HepG2 (cell line): ENCODE measurements around the gene DLX1. TPM values are rescaled to one million over a fixed set of nuclear protein-coding genes. Genes with fewer than 3 reads are reported as not detected.

Experiments used
- DPF2 ChIP-seq: sonication (generic); formaldehyde crosslinking; IDR thresholded peaks from 2 replicates; pipeline ENCODE4 v1.4.0; 2020; ENCODE audit warnings: mild to moderate bottlenecking, low read depth, missing genetic modification reagents, borderline replicate concordance
- LCORL ChIP-seq, 2 experiments: fragments of 450-650 bp in 1 of 2; sonication (generic) in 1 of 2; formaldehyde crosslinking in 1 of 2; IDR thresholded peaks; 2 replicates each; pipeline versions ENCODE4 v1.5.0 to v1.6.1; 2017 to 2020; ENCODE audit warnings: antibody characterized with exemption in 1 of 2, missing genetic modification reagents in 1 of 2
- MEF2D ChIP-seq: sonication (generic); formaldehyde crosslinking; IDR thresholded peaks from 2 replicates; pipeline ENCODE4 v1.5.1; 2020; ENCODE audit warnings: mild to moderate bottlenecking, missing genetic modification reagents
- PITX1 ChIP-seq: sonication (generic); formaldehyde crosslinking; IDR thresholded peaks from 2 replicates; pipeline ENCODE4 v1.5.1; 2020; ENCODE audit warnings: mild to moderate bottlenecking, missing genetic modification reagents
- SRSF1 ChIP-seq: fragments of 200-400 bp; formaldehyde crosslinking; optimal IDR thresholded peaks from 2 replicates; pipeline ENCODE3; 2017; ENCODE audit warnings: mild to moderate bottlenecking, low read depth, low read length, moderate library complexity
- SUZ12 ChIP-seq: fragments of 150-350 bp; IDR thresholded peaks from 2 replicates; pipeline ENCODE4 v1.6.1; 2014; ENCODE audit warnings: low read depth, low read length
- TEAD3 ChIP-seq: optimal IDR thresholded peaks from 2 replicates; pipeline ENCODE3; 2016; ENCODE audit warnings: borderline replicate concordance
- ZMYM2 ChIP-seq: sonication (generic); formaldehyde crosslinking; IDR thresholded peaks from 2 replicates; pipeline ENCODE4 v1.8.0; 2022; ENCODE audit warnings: mild to moderate bottlenecking, missing genetic modification reagents
- ZNF232 ChIP-seq: sonication (generic); formaldehyde crosslinking; IDR thresholded peaks from 2 replicates; pipeline ENCODE4 v1.4.0; 2020; ENCODE audit warnings: missing genetic modification reagents, borderline replicate concordance
- ZNF264 ChIP-seq: sonication (generic); formaldehyde crosslinking; IDR thresholded peaks from 2 replicates; pipeline ENCODE4 v1.4.0; 2020; ENCODE audit warnings: missing genetic modification reagents
- ZNF577 ChIP-seq: sonication (generic); formaldehyde crosslinking; IDR thresholded peaks from 2 replicates; pipeline ENCODE4 v1.4.0; 2020; ENCODE audit warnings: mild to moderate bottlenecking, low read depth, missing genetic modification reagents, borderline replicate concordance
- ZNF598 ChIP-seq: sonication (generic); formaldehyde crosslinking; IDR thresholded peaks from 2 replicates; pipeline ENCODE4 v1.5.1; 2020; ENCODE audit warnings: mild to moderate bottlenecking, missing genetic modification reagents, borderline replicate concordance
- ZNF652 ChIP-seq: IDR thresholded peaks from 2 replicates; pipeline ENCODE4 v1.6.1; 2016; ENCODE audit warnings: low read depth, borderline replicate concordance
- ZNF678 ChIP-seq: sonication (generic); formaldehyde crosslinking; IDR thresholded peaks from 2 replicates; pipeline ENCODE4 v1.4.0; 2020; ENCODE audit warnings: mild to moderate bottlenecking, missing genetic modification reagents
- polyA plus RNA-seq, 8 experiments: library from polyadenylated mRNA; depleted of rRNA in 3 of 8; stranded (reverse) in 7 of 8; unstranded in 1 of 8; fragments of >200 nt; fragmentation: Illumina TruSeq in 4 of 8; extraction: Trizol in 4 of 8; gene quantifications; 2 replicates each; pipeline versions ENCODE4 v1.2.1 to v1.2.3, GENCODE V29; 2011 to 2016; ENCODE audit warnings: low read depth in 4 of 8, missing spikeins in 1 of 8, mixed read lengths in 1 of 8; ENCODE audit not compliant: insufficient read depth in 1 of 8
- total RNA-seq, 5 experiments: library from RNA; depleted of rRNA; stranded (reverse); fragments of >200 nt; fragmentation: Illumina TruSeq; extraction: Trizol; gene quantifications; 2 replicates each; pipeline ENCODE4 v1.2.3, GENCODE V29; 2016; ENCODE audit warnings: low read depth in 1 of 5
- TF ChIP-seq, protein P1 (sequence below): sonication (generic); formaldehyde crosslinking; IDR thresholded peaks from 2 replicates; pipeline ENCODE4 v1.4.0; 2020; ENCODE audit warnings: missing genetic modification reagents
- TF ChIP-seq, protein P2 (sequence below): sonication (generic); formaldehyde crosslinking; IDR thresholded peaks from 2 replicates; pipeline ENCODE4 v1.5.1; 2020; ENCODE audit warnings: mild to moderate bottlenecking, missing genetic modification reagents
- TF ChIP-seq, protein P3 (sequence below): sonication (generic); formaldehyde crosslinking; IDR thresholded peaks from 2 replicates; pipeline ENCODE4 v1.5.1; 2020; ENCODE audit warnings: missing genetic modification reagents, mild to moderate bottlenecking, borderline replicate concordance
- TF ChIP-seq, protein P4 (sequence below): sonication (generic); formaldehyde crosslinking; IDR thresholded peaks from 2 replicates; pipeline ENCODE4 v1.4.0; 2020; ENCODE audit warnings: missing genetic modification reagents

The DLX1 gene
- total and polyA plus RNA-seq, 2 of the 13 experiments (the other 11 are each of a cell fraction or from before 2014, with no cell fraction given) = 0.18 to 0.86 TPM

DNA sequence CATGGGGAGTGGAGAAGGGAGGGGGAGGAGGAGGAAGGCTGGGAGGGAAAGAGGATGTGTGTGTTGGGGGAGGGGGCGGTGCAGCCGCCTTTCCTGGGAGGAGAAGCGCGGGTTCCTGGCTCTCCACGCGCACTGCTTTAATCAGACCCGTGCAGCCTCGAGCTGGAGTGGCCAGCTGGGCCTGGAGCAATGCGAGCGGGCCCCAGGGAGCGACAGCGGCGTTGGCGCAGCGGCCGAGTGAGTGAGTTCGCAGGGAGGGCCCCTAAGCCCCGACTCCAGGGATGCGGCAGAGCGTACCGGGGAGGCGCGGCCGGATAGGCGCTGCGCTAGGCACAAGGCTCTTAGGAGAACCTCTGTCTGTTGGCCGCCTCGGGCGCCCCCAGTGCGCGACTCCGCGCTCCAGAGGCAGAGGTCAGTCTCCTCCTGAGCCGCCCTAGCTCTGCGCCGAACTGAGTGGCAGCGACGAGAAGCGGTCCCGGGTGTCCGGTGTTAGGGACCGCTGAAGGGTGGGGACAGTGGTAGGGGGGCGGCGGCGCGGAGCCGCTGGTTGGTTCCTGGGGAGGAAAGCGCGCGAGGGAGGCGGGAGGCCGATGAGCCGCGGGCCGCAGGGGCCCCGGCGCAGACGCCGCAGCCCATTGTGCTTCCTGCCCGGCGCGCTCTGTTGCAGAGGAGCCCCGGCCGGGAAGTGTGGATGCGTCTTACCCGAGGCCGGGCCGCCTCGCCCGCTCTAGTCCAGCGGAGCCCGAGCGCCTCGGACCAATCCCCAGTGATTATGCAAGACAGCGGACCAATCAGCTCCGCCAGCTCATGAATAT, 455 bp upstream of the DLX1 start (continued):
- TF ChIP-seq ZNF577 (CRISPR knock-in tag) (no peak), ZNF652 (no peak), MEF2D (CRISPR knock-in tag) (no peak), ZMYM2 (CRISPR knock-in tag) (0 out of 2 replicates have a peak, but pooled peaks have one; percentile 24), ZNF598 (no peak), DPF2 (CRISPR knock-in tag) (no peak), PITX1 (no peak), LCORL (IDR thresholded peaks at IDR 0.05) (no peak), LCORL (CRISPR knock-in tag; IDR thresholded peaks at IDR 0.05) (no peak; the same call in 1 of the 2 replicates), ZNF678 (0 out of 2 replicates have a peak, but pooled peaks have one; percentile 38), SUZ12 (no peak), SRSF1 (no peak), ZNF232 (CRISPR knock-in tag) (peak; percentile 56; the same call in 1 of the 2 replicates), ZNF264 (CRISPR knock-in tag) (no peak), TEAD3 (CRISPR knock-in tag) (peak; percentile 44)
- TF ChIP-seq, protein P1, sequence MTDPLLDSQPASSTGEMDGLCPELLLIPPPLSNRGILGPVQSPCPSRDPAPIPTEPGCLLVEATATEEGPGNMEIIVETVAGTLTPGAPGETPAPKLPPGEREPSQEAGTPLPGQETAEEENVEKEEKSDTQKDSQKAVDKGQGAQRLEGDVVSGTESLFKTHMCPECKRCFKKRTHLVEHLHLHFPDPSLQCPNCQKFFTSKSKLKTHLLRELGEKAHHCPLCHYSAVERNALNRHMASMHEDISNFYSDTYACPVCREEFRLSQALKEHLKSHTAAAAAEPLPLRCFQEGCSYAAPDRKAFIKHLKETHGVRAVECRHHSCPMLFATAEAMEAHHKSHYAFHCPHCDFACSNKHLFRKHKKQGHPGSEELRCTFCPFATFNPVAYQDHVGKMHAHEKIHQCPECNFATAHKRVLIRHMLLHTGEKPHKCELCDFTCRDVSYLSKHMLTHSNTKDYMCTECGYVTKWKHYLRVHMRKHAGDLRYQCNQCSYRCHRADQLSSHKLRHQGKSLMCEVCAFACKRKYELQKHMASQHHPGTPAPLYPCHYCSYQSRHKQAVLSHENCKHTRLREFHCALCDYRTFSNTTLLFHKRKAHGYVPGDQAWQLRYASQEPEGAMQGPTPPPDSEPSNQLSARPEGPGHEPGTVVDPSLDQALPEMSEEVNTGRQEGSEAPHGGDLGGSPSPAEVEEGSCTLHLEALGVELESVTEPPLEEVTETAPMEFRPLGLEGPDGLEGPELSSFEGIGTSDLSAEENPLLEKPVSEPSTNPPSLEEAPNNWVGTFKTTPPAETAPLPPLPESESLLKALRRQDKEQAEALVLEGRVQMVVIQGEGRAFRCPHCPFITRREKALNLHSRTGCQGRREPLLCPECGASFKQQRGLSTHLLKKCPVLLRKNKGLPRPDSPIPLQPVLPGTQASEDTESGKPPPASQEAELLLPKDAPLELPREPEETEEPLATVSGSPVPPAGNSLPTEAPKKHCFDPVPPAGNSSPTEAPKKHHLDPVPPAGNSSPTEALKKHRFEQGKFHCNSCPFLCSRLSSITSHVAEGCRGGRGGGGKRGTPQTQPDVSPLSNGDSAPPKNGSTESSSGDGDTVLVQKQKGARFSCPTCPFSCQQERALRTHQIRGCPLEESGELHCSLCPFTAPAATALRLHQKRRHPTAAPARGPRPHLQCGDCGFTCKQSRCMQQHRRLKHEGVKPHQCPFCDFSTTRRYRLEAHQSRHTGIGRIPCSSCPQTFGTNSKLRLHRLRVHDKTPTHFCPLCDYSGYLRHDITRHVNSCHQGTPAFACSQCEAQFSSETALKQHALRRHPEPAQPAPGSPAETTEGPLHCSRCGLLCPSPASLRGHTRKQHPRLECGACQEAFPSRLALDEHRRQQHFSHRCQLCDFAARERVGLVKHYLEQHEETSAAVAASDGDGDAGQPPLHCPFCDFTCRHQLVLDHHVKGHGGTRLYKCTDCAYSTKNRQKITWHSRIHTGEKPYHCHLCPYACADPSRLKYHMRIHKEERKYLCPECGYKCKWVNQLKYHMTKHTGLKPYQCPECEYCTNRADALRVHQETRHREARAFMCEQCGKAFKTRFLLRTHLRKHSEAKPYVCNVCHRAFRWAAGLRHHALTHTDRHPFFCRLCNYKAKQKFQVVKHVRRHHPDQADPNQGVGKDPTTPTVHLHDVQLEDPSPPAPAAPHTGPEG (CRISPR knock-in tag) = 0 out of 2 replicates have a peak, but pooled peaks have one; percentile 67
- TF ChIP-seq, protein P2, sequence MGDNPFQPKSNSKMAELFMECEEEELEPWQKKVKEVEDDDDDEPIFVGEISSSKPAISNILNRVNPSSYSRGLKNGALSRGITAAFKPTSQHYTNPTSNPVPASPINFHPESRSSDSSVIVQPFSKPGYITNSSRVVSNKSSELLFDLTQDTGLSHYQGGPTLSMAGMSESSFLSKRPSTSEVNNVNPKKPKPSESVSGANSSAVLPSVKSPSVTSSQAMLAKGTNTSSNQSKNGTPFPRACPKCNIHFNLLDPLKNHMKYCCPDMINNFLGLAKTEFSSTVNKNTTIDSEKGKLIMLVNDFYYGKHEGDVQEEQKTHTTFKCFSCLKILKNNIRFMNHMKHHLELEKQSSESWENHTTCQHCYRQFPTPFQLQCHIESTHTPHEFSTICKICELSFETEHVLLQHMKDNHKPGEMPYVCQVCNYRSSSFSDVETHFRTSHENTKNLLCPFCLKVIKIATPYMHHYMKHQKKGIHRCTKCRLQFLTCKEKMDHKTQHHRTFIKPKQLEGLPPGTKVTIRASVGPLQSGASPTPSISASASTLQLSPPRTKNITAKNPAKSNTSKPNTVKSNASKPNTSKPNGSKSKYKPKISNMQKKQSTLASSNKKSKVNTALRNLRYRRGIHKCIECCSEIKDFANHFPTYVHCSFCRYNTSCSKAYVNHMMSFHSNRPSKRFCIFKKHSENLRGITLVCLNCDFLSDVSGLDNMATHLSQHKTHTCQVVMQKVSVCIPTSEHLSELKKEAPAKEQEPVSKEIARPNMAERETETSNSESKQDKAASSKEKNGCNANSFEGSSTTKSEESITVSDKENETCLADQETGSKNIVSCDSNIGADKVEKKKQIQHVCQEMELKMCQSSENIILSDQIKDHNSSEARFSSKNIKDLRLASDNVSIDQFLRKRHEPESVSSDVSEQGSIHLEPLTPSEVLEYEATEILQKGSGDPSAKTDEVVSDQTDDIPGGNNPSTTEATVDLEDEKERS = no peak
- TF ChIP-seq, protein P3, sequence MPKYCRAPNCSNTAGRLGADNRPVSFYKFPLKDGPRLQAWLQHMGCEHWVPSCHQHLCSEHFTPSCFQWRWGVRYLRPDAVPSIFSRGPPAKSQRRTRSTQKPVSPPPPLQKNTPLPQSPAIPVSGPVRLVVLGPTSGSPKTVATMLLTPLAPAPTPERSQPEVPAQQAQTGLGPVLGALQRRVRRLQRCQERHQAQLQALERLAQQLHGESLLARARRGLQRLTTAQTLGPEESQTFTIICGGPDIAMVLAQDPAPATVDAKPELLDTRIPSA (CRISPR knock-in tag) = no peak
- TF ChIP-seq, protein P4, sequence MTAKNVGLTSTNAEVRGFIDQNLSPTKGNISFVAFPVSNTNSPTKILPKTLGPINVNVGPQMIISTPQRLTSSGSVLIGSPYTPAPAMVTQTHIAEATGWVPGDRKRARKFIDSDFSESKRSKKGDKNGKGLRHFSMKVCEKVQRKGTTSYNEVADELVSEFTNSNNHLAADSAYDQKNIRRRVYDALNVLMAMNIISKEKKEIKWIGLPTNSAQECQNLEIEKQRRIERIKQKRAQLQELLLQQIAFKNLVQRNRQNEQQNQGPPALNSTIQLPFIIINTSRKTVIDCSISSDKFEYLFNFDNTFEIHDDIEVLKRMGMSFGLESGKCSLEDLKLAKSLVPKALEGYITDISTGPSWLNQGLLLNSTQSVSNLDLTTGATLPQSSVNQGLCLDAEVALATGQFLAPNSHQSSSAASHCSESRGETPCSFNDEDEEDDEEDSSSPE (CRISPR knock-in tag) = no peak; the same call in 1 of the 2 replicates
